HEK293 (cell line): ENCODE data around the gene SLC29A1.

Experiments used
- KLF1 ChIP-seq: fragments of 450-650 bp; formaldehyde crosslinking; IDR thresholded peaks from 2 replicates; pipeline ENCODE4 v1.5.1; 2016; ENCODE audit warnings: missing biosample characterization, missing genetic modification characterization
- SP7 ChIP-seq: fragments of 450-650 bp; formaldehyde crosslinking; IDR thresholded peaks from 2 replicates; pipeline ENCODE4 v1.5.1; 2016; ENCODE audit warnings: missing biosample characterization, missing genetic modification characterization
- ZNF174 ChIP-seq: fragments of 450-650 bp; formaldehyde crosslinking; IDR thresholded peaks from 2 replicates; pipeline ENCODE4 v1.5.0; 2017; ENCODE audit warnings: missing biosample characterization, mild to moderate bottlenecking, missing genetic modification characterization
- ZNF19 ChIP-seq: fragments of 450-650 bp; formaldehyde crosslinking; IDR thresholded peaks from 2 replicates; pipeline ENCODE4; 2016; ENCODE audit warnings: missing biosample characterization, missing genetic modification characterization, low read depth
- ZNF2 ChIP-seq: fragments of 450-650 bp; formaldehyde crosslinking; IDR thresholded peaks from 2 replicates; pipeline ENCODE4 v1.5.1; 2016; ENCODE audit warnings: missing biosample characterization, missing genetic modification characterization
- ZNF23 ChIP-seq: fragments of 450-650 bp; formaldehyde crosslinking; IDR thresholded peaks from 2 replicates; pipeline ENCODE4 v1.5.1; 2016; ENCODE audit warnings: missing biosample characterization, missing genetic modification characterization, borderline replicate concordance
- ZNF366 ChIP-seq: fragments of 450-650 bp; formaldehyde crosslinking; conservative IDR thresholded peaks from 2 replicates; pipeline ENCODE4 v1.5.1; 2016; ENCODE audit warnings: missing biosample characterization, missing genetic modification characterization
- ZNF610 ChIP-seq: fragments of 450-650 bp; formaldehyde crosslinking; IDR thresholded peaks from 2 replicates; pipeline ENCODE4 v1.5.1; 2016; ENCODE audit warnings: missing biosample characterization, missing genetic modification characterization, borderline replicate concordance
- ZNF623 ChIP-seq: fragments of 450-650 bp; formaldehyde crosslinking; IDR thresholded peaks from 2 replicates; pipeline ENCODE4 v1.5.1; 2016; ENCODE audit warnings: missing biosample characterization, missing genetic modification characterization
- ZNF677 ChIP-seq: fragments of 450-650 bp; IDR thresholded peaks from 2 replicates; pipeline ENCODE4 v1.5.0; 2018; ENCODE audit warnings: missing biosample characterization, mild to moderate bottlenecking, missing genetic modification characterization, moderate library complexity
- ZNF76 ChIP-seq: fragments of 450-650 bp; formaldehyde crosslinking; IDR thresholded peaks from 2 replicates; pipeline ENCODE4; 2016; ENCODE audit warnings: low read depth, missing biosample characterization, missing genetic modification characterization, borderline replicate concordance
- ZXDB ChIP-seq: fragments of 450-650 bp; formaldehyde crosslinking; IDR thresholded peaks from 2 replicates; pipeline ENCODE4 v1.5.1; 2016; ENCODE audit warnings: missing biosample characterization, missing genetic modification characterization
- TF ChIP-seq, protein P1 (sequence below): fragments of 450-650 bp; formaldehyde crosslinking; IDR thresholded peaks from 2 replicates; pipeline ENCODE4 v1.5.1; 2016; ENCODE audit warnings: missing biosample characterization, missing genetic modification characterization
- TF ChIP-seq, protein P2 (sequence below): fragments of 450-650 bp; formaldehyde crosslinking; IDR thresholded peaks from 2 replicates; pipeline ENCODE4; 2016; ENCODE audit warnings: missing biosample characterization, missing genetic modification characterization
- TF ChIP-seq, protein P3 (sequence below): fragments of 450-650 bp; formaldehyde crosslinking; IDR thresholded peaks from 2 replicates; pipeline ENCODE4 v1.5.1; 2016; ENCODE audit warnings: missing biosample characterization, missing genetic modification characterization
- TF ChIP-seq, protein P4 (sequence below): fragments of 450-650 bp; formaldehyde crosslinking; IDR thresholded peaks from 2 replicates; pipeline ENCODE4 v1.5.1; 2016; ENCODE audit warnings: missing biosample characterization, missing genetic modification characterization
- TF ChIP-seq, protein P5 (sequence below): fragments of 450-650 bp; formaldehyde crosslinking; IDR thresholded peaks from 2 replicates; pipeline ENCODE4 v1.5.1; 2017; ENCODE audit warnings: missing biosample characterization, missing genetic modification characterization
- TF ChIP-seq, protein P6 (sequence below): IDR thresholded peaks from 2 replicates; pipeline ENCODE4 v1.6.1; 2011; ENCODE audit warnings: mild to moderate bottlenecking, low read depth, low read length, borderline replicate concordance
- TF ChIP-seq, protein P7 (sequence below): fragments of 450-650 bp; formaldehyde crosslinking; IDR thresholded peaks from 2 replicates; pipeline ENCODE4 v1.5.1; 2016; ENCODE audit warnings: missing biosample characterization, missing genetic modification characterization
- TF ChIP-seq, protein P8 (sequence below): fragments of 450-650 bp; formaldehyde crosslinking; IDR thresholded peaks from 2 replicates; pipeline ENCODE4 v1.5.0; 2017; ENCODE audit warnings: missing biosample characterization, missing genetic modification characterization, borderline replicate concordance

The SLC29A1 gene

DNA sequence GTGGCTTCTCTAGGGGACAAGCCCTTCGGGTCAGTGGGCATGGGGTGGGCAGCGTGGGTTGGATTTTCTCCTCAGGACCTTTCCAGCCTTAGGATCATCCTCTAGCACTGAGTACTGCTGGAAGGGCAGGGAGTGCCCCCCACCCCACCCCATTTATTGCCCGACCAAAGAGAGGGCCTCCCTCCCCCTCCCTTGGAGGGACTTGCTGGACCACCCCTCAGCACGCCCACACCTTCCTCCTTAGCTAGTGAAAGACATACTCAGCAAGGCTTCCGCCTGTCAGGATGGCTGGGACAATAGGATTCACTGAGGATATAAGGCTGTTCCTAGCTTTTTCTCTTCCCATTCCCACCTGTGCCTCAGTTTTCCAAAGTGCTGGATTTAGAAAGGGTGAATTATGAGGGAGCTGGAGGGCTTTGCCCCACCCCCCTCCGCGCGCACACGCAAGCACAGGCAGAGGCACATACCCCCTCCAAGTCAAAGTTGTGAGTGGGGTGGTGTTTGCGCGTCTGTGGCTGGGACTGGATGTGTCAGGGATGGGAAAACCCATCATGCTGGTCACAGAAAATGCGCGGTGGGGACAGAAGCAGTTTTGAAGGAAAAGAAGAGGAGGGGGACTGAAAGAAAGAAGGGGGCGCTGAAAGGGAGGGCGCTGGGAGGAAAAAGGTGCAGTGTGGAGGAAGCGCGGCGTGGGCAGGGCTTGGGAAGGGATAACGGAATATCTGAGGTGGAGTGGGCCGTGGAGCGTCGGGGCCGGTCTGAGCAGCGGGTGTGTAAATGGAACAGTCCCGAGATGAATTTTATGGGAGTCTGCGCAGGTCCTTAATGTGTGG is 693 bp upstream of the SLC29A1 start (continued):
- TF ChIP-seq, protein P1, sequence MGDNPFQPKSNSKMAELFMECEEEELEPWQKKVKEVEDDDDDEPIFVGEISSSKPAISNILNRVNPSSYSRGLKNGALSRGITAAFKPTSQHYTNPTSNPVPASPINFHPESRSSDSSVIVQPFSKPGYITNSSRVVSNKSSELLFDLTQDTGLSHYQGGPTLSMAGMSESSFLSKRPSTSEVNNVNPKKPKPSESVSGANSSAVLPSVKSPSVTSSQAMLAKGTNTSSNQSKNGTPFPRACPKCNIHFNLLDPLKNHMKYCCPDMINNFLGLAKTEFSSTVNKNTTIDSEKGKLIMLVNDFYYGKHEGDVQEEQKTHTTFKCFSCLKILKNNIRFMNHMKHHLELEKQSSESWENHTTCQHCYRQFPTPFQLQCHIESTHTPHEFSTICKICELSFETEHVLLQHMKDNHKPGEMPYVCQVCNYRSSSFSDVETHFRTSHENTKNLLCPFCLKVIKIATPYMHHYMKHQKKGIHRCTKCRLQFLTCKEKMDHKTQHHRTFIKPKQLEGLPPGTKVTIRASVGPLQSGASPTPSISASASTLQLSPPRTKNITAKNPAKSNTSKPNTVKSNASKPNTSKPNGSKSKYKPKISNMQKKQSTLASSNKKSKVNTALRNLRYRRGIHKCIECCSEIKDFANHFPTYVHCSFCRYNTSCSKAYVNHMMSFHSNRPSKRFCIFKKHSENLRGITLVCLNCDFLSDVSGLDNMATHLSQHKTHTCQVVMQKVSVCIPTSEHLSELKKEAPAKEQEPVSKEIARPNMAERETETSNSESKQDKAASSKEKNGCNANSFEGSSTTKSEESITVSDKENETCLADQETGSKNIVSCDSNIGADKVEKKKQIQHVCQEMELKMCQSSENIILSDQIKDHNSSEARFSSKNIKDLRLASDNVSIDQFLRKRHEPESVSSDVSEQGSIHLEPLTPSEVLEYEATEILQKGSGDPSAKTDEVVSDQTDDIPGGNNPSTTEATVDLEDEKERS (tag by site-specific recombination), result no peak
- TF ChIP-seq, protein P2, sequence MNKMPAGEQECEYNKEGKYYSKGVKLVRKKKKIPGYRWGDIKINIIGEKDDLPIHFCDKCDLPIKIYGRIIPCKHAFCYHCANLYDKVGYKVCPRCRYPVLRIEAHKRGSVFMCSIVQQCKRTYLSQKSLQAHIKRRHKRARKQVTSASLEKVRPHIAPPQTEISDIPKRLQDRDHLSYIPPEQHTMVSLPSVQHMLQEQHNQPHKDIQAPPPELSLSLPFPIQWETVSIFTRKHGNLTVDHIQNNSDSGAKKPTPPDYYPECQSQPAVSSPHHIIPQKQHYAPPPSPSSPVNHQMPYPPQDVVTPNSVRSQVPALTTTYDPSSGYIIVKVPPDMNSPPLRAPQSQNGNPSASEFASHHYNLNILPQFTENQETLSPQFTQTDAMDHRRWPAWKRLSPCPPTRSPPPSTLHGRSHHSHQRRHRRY (tag by site-specific recombination), result 0 out of 2 replicates have a peak, but pooled peaks have one; percentile 24
- TF ChIP-seq ZNF19 (tag by site-specific recombination), result no peak
- no peak for TF ChIP-seq ZNF677 (tag by site-specific recombination)
- TF ChIP-seq SP7 (tag by site-specific recombination), result peak; percentile 31; the same call in 1 of the 2 replicates
- no peak for TF ChIP-seq ZNF23 (tag by site-specific recombination)
- TF ChIP-seq, protein P3, sequence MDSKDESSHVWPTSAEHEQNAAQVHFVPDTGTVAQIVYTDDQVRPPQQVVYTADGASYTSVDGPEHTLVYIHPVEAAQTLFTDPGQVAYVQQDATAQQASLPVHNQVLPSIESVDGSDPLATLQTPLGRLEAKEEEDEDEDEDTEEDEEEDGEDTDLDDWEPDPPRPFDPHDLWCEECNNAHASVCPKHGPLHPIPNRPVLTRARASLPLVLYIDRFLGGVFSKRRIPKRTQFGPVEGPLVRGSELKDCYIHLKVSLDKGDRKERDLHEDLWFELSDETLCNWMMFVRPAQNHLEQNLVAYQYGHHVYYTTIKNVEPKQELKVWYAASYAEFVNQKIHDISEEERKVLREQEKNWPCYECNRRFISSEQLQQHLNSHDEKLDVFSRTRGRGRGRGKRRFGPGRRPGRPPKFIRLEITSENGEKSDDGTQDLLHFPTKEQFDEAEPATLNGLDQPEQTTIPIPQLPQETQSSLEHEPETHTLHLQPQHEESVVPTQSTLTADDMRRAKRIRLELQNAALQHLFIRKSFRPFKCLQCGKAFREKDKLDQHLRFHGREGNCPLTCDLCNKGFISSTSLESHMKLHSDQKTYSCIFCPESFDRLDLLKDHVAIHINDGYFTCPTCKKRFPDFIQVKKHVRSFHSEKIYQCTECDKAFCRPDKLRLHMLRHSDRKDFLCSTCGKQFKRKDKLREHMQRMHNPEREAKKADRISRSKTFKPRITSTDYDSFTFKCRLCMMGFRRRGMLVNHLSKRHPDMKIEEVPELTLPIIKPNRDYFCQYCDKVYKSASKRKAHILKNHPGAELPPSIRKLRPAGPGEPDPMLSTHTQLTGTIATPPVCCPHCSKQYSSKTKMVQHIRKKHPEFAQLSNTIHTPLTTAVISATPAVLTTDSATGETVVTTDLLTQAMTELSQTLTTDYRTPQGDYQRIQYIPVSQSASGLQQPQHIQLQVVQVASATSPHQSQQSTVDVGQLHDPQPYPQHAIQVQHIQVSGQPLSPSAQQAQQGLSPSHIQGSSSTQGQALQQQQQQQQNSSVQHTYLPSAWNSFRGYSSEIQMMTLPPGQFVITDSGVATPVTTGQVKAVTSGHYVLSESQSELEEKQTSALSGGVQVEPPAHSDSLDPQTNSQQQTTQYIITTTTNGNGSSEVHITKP, result peak; percentile 98
- TF ChIP-seq, protein P4, sequence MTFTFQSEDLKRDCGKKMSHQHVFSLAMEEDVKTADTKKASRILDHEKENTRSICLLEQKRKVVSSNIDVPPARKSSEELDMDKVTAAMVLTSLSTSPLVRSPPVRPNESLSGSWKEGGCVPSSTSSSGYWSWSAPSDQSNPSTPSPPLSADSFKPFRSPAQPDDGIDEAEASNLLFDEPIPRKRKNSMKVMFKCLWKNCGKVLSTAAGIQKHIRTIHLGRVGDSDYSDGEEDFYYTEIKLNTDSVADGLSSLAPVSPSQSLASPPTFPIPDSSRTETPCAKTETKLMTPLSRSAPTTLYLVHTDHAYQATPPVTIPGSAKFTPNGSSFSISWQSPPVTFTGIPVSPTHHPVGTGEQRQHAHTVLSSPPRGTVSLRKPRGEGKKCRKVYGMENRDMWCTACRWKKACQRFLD (tag by site-specific recombination), result no peak
- peak; percentile 59; the same call in 1 of the 2 replicates for TF ChIP-seq ZXDB (tag by site-specific recombination)
- peak; percentile 33; the same call in 1 of the 2 replicates for TF ChIP-seq ZNF610 (tag by site-specific recombination)
- 0 out of 2 replicates have a peak, but pooled peaks have one; percentile 30 for TF ChIP-seq ZNF2
- TF ChIP-seq ZNF623 (tag by site-specific recombination), result no peak
- peak; percentile 32; the same call in 1 of the 2 replicates for TF ChIP-seq KLF1 (tag by site-specific recombination)
- TF ChIP-seq, protein P5, sequence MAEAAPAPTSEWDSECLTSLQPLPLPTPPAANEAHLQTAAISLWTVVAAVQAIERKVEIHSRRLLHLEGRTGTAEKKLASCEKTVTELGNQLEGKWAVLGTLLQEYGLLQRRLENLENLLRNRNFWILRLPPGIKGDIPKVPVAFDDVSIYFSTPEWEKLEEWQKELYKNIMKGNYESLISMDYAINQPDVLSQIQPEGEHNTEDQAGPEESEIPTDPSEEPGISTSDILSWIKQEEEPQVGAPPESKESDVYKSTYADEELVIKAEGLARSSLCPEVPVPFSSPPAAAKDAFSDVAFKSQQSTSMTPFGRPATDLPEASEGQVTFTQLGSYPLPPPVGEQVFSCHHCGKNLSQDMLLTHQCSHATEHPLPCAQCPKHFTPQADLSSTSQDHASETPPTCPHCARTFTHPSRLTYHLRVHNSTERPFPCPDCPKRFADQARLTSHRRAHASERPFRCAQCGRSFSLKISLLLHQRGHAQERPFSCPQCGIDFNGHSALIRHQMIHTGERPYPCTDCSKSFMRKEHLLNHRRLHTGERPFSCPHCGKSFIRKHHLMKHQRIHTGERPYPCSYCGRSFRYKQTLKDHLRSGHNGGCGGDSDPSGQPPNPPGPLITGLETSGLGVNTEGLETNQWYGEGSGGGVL (tag by site-specific recombination), result peak; percentile 46; the same call in 1 of the 2 replicates
- TF ChIP-seq, protein P6, sequence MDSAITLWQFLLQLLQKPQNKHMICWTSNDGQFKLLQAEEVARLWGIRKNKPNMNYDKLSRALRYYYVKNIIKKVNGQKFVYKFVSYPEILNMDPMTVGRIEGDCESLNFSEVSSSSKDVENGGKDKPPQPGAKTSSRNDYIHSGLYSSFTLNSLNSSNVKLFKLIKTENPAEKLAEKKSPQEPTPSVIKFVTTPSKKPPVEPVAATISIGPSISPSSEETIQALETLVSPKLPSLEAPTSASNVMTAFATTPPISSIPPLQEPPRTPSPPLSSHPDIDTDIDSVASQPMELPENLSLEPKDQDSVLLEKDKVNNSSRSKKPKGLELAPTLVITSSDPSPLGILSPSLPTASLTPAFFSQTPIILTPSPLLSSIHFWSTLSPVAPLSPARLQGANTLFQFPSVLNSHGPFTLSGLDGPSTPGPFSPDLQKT, result no peak
- no peak for TF ChIP-seq ZNF76 (tag by site-specific recombination)
- TF ChIP-seq, protein P7, sequence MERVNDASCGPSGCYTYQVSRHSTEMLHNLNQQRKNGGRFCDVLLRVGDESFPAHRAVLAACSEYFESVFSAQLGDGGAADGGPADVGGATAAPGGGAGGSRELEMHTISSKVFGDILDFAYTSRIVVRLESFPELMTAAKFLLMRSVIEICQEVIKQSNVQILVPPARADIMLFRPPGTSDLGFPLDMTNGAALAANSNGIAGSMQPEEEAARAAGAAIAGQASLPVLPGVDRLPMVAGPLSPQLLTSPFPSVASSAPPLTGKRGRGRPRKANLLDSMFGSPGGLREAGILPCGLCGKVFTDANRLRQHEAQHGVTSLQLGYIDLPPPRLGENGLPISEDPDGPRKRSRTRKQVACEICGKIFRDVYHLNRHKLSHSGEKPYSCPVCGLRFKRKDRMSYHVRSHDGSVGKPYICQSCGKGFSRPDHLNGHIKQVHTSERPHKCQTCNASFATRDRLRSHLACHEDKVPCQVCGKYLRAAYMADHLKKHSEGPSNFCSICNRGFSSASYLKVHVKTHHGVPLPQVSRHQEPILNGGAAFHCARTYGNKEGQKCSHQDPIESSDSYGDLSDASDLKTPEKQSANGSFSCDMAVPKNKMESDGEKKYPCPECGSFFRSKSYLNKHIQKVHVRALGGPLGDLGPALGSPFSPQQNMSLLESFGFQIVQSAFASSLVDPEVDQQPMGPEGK (tag by site-specific recombination), result peak; percentile 61
- peak; percentile 43; the same call in 1 of the 2 replicates for TF ChIP-seq ZNF366
- TF ChIP-seq, protein P8, sequence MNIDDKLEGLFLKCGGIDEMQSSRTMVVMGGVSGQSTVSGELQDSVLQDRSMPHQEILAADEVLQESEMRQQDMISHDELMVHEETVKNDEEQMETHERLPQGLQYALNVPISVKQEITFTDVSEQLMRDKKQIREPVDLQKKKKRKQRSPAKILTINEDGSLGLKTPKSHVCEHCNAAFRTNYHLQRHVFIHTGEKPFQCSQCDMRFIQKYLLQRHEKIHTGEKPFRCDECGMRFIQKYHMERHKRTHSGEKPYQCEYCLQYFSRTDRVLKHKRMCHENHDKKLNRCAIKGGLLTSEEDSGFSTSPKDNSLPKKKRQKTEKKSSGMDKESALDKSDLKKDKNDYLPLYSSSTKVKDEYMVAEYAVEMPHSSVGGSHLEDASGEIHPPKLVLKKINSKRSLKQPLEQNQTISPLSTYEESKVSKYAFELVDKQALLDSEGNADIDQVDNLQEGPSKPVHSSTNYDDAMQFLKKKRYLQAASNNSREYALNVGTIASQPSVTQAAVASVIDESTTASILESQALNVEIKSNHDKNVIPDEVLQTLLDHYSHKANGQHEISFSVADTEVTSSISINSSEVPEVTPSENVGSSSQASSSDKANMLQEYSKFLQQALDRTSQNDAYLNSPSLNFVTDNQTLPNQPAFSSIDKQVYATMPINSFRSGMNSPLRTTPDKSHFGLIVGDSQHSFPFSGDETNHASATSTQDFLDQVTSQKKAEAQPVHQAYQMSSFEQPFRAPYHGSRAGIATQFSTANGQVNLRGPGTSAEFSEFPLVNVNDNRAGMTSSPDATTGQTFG (tag by site-specific recombination), result no peak
- no peak for TF ChIP-seq ZNF174
